HepG2 (cell line): ENCODE results near the gene TMED9. TPM values are rescaled to one million over a fixed set of nuclear protein-coding genes. Genes with fewer than 3 reads are reported as not detected.

ENCODE experiments used
- CHD2 ChIP-seq: IDR thresholded peaks from 2 replicates; pipeline ENCODE4 v1.6.1; 2011; ENCODE audit warnings: low read depth, low read length, improper control_type of control experiment
- CHD4 ChIP-seq: fragments of 200-600 bp; sonication (generic); IDR thresholded peaks from 2 replicates; pipeline ENCODE4 v1.7.0; 2017; ENCODE audit warnings: mild to moderate bottlenecking, low read length, borderline replicate concordance
- ELF3 ChIP-seq: IDR thresholded peaks from 2 replicates; pipeline ENCODE4 v1.6.1; 2016; ENCODE audit warnings: missing genetic modification reagents, missing compliant biosample characterization
- HES4 ChIP-seq: sonication (generic); formaldehyde crosslinking; IDR thresholded peaks from 2 replicates; pipeline ENCODE4 v1.9.0; 2021; ENCODE audit warnings: mild to moderate bottlenecking, missing genetic modification reagents, borderline replicate concordance
- HOXA9 ChIP-seq: sonication (generic); formaldehyde crosslinking; IDR thresholded peaks from 2 replicates; pipeline ENCODE4 v1.8.1; 2022; ENCODE audit warnings: missing genetic modification reagents, mild to moderate bottlenecking, moderate library complexity, borderline replicate concordance
- MEIS1 ChIP-seq: sonication (generic); formaldehyde crosslinking; IDR thresholded peaks from 2 replicates; pipeline ENCODE4 v1.9.0; 2021; ENCODE audit warnings: mild to moderate bottlenecking, missing genetic modification reagents, moderate library complexity, borderline replicate concordance
- MYC ChIP-seq: sonication (generic); formaldehyde crosslinking; IDR thresholded peaks from 2 replicates; pipeline ENCODE4 v1.9.0; 2021; ENCODE audit warnings: missing genetic modification reagents, borderline replicate concordance
- PCBP1 ChIP-seq: fragments of 200-400 bp; formaldehyde crosslinking; IDR thresholded peaks from 2 replicates; pipeline ENCODE4 v1.6.1; 2017; ENCODE audit warnings: mild to moderate bottlenecking, low read depth, low read length, borderline replicate concordance
- REPIN1 ChIP-seq: sonication (generic); formaldehyde crosslinking; IDR thresholded peaks from 2 replicates; pipeline ENCODE4 v1.8.0; 2022; ENCODE audit warnings: missing genetic modification reagents, low read depth, mild to moderate bottlenecking, borderline replicate concordance
- ZMYM3 ChIP-seq: sonication (generic); formaldehyde crosslinking; IDR thresholded peaks from 2 replicates; pipeline ENCODE4 v1.5.1; 2020; ENCODE audit warnings: mild to moderate bottlenecking, missing genetic modification reagents
- ZNF24 ChIP-seq: fragments of 450-650 bp; IDR thresholded peaks from 2 replicates; pipeline ENCODE4 v1.6.1; 2017; ENCODE audit warnings: antibody characterized with exemption, mild to moderate bottlenecking
- ZNF773 ChIP-seq: sonication (generic); formaldehyde crosslinking; IDR thresholded peaks from 2 replicates; pipeline ENCODE4 v1.4.0; 2020; ENCODE audit warnings: missing genetic modification reagents, borderline replicate concordance
- ZNF800 ChIP-seq: sonication (generic); formaldehyde crosslinking; IDR thresholded peaks from 2 replicates; pipeline ENCODE4 v1.4.0; 2020; ENCODE audit warnings: missing genetic modification reagents
- polyA plus RNA-seq, 8 experiments: library from polyadenylated mRNA; depleted of rRNA in 3 of 8; stranded (reverse) in 7 of 8; unstranded in 1 of 8; fragments of >200 nt; fragmentation: Illumina TruSeq in 4 of 8; extraction: Trizol in 4 of 8; gene quantifications; 2 replicates each; pipeline versions ENCODE4 v1.2.1 to v1.2.3, GENCODE V29; 2011 to 2016; ENCODE audit warnings: low read depth in 4 of 8, missing spikeins in 1 of 8, mixed read lengths in 1 of 8; ENCODE audit not compliant: insufficient read depth in 1 of 8
- total RNA-seq, 5 experiments: library from RNA; depleted of rRNA; stranded (reverse); fragments of >200 nt; fragmentation: Illumina TruSeq; extraction: Trizol; gene quantifications; 2 replicates each; pipeline ENCODE4 v1.2.3, GENCODE V29; 2016; ENCODE audit warnings: low read depth in 1 of 5
- TF ChIP-seq, protein P1 (sequence below): sonication (generic); formaldehyde crosslinking; IDR thresholded peaks from 2 replicates; pipeline ENCODE4 v1.4.0; 2020; ENCODE audit warnings: mild to moderate bottlenecking, missing genetic modification reagents
- TF ChIP-seq, protein P2 (sequence below): sonication (generic); formaldehyde crosslinking; IDR thresholded peaks from 2 replicates; pipeline ENCODE4 v1.8.0; 2022; ENCODE audit warnings: mild to moderate bottlenecking, missing genetic modification reagents, moderate library complexity
- TF ChIP-seq, protein P3 (sequence below): sonication (generic); formaldehyde crosslinking; IDR thresholded peaks from 2 replicates; pipeline ENCODE4 v1.5.1; 2020; ENCODE audit warnings: mild to moderate bottlenecking, missing genetic modification reagents, moderate library complexity
- TF ChIP-seq, protein P4 (sequence below): sonication (generic); formaldehyde crosslinking; IDR thresholded peaks from 2 replicates; pipeline ENCODE4 v1.4.0; 2020; ENCODE audit warnings: mild to moderate bottlenecking, missing genetic modification reagents

The TMED9 gene
- total and polyA plus RNA-seq, 2 of the 13 experiments (the other 11 are each of a cell fraction or from before 2014, with no cell fraction given), result 161 to 350 TPM

DNA sequence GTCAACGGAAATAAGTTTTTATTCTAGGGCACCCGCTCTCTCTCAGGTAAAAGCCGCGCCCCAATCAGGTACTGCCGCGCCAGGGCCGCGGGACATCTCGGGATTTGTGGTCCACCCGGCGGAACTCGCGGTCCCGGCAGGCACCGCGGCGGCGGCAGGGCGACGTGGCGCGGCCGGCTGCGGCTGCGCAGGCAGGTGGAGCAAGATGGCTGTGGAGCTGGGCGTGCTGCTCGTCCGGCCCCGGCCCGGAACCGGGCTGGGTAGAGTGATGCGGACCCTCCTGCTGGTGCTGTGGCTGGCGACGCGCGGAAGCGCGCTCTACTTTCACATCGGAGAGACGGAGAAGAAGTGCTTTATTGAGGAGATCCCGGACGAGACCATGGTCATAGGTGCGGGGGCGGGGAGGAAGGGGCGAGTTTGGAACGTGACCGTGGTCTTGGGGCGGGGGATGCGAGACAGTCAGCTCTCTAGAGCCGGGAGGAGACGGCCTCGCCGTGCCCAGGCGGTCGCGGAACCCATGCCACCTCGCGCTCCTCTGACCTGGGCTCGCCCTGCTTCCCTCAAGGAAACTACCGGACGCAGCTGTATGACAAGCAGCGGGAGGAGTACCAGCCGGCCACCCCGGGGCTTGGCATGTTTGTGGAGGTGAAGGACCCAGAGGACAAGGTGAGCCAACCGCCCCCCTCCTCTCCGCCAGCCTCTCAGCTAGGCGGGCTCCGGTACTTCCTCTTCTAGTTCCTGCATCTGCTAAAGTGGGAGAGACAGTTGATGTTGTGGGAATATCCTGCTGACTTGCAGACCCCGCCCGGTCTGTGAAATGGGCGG lies at the start of gene TMED9 (continued):
- TF ChIP-seq, protein P1, sequence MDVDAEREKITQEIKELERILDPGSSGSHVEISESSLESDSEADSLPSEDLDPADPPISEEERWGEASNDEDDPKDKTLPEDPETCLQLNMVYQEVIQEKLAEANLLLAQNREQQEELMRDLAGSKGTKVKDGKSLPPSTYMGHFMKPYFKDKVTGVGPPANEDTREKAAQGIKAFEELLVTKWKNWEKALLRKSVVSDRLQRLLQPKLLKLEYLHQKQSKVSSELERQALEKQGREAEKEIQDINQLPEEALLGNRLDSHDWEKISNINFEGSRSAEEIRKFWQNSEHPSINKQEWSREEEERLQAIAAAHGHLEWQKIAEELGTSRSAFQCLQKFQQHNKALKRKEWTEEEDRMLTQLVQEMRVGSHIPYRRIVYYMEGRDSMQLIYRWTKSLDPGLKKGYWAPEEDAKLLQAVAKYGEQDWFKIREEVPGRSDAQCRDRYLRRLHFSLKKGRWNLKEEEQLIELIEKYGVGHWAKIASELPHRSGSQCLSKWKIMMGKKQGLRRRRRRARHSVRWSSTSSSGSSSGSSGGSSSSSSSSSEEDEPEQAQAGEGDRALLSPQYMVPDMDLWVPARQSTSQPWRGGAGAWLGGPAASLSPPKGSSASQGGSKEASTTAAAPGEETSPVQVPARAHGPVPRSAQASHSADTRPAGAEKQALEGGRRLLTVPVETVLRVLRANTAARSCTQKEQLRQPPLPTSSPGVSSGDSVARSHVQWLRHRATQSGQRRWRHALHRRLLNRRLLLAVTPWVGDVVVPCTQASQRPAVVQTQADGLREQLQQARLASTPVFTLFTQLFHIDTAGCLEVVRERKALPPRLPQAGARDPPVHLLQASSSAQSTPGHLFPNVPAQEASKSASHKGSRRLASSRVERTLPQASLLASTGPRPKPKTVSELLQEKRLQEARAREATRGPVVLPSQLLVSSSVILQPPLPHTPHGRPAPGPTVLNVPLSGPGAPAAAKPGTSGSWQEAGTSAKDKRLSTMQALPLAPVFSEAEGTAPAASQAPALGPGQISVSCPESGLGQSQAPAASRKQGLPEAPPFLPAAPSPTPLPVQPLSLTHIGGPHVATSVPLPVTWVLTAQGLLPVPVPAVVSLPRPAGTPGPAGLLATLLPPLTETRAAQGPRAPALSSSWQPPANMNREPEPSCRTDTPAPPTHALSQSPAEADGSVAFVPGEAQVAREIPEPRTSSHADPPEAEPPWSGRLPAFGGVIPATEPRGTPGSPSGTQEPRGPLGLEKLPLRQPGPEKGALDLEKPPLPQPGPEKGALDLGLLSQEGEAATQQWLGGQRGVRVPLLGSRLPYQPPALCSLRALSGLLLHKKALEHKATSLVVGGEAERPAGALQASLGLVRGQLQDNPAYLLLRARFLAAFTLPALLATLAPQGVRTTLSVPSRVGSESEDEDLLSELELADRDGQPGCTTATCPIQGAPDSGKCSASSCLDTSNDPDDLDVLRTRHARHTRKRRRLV (CRISPR knock-in tag), result no peak
- TF ChIP-seq ZMYM3 (CRISPR knock-in tag) (no peak), ZNF773 (CRISPR knock-in tag) (no peak), MEIS1 (CRISPR knock-in tag) (no peak), ZNF24 (no peak), CHD4 (no peak), ELF3 (CRISPR knock-in tag) (peak; percentile 61; the same call in 1 of the 2 replicates), PCBP1 (0 out of 2 replicates have a peak, but pooled peaks have one; percentile 30), MYC (CRISPR knock-in tag) (peak; percentile 84; the same call in 1 of the 2 replicates), HES4 (CRISPR knock-in tag) (peak; percentile 55; the same call in 1 of the 2 replicates), HOXA9 (CRISPR knock-in tag) (0 out of 2 replicates have a peak, but pooled peaks have one; percentile 55), ZNF800 (CRISPR knock-in tag) (peak; percentile 64; the same call in 1 of the 2 replicates), CHD2 (peak; percentile 76), REPIN1 (CRISPR knock-in tag) (peak; percentile 59)
- TF ChIP-seq, protein P2, sequence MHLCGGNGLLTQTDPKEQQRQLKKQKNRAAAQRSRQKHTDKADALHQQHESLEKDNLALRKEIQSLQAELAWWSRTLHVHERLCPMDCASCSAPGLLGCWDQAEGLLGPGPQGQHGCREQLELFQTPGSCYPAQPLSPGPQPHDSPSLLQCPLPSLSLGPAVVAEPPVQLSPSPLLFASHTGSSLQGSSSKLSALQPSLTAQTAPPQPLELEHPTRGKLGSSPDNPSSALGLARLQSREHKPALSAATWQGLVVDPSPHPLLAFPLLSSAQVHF (CRISPR knock-in tag), result peak; percentile 71; the same call in 1 of the 2 replicates
- TF ChIP-seq, protein P3, sequence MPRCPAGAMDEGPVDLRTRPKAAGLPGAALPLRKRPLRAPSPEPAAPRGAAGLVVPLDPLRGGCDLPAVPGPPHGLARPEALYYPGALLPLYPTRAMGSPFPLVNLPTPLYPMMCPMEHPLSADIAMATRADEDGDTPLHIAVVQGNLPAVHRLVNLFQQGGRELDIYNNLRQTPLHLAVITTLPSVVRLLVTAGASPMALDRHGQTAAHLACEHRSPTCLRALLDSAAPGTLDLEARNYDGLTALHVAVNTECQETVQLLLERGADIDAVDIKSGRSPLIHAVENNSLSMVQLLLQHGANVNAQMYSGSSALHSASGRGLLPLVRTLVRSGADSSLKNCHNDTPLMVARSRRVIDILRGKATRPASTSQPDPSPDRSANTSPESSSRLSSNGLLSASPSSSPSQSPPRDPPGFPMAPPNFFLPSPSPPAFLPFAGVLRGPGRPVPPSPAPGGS (CRISPR knock-in tag), result peak; percentile 88
- TF ChIP-seq, protein P4, sequence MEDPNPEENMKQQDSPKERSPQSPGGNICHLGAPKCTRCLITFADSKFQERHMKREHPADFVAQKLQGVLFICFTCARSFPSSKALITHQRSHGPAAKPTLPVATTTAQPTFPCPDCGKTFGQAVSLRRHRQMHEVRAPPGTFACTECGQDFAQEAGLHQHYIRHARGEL, result peak; percentile 55; the same call in 1 of the 2 replicates
